Measurements from ENCODE around the gene RAB40C.
A peak's percentile ranks its signal among the peaks of the same experiment; 100 is the strongest.

The RAB40C gene

DNA sequence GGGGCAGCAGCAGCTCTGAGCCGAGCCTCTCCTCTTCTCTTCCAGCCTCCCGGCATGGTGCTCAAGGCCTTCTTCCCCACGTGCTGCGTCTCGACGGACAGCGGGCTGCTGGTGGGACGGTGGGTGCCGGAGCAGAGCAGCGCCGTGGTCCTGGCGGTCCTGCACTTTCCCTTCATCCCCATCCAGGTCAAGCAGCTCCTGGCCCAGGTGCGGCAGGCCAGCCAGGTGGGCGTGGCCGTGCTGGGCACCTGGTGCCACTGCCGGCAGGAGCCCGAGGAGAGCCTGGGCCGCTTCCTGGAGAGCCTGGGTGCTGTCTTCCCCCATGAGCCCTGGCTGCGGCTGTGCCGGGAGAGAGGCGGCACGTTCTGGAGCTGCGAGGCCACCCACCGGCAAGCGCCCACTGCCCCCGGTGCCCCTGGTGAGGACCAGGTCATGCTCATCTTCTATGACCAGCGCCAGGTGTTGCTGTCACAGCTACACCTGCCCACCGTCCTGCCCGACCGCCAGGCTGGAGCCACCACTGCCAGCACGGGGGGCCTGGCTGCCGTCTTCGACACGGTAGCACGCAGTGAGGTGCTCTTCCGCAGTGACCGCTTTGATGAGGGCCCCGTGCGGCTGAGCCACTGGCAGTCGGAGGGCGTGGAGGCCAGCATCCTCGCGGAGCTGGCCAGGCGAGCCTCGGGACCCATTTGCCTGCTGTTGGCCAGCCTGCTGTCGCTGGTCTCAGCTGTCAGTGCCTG, 15.7 kb upstream of the RAB40C start:
- DNase-seq (ENCODE audit: low spot score), result no peak

DNA sequence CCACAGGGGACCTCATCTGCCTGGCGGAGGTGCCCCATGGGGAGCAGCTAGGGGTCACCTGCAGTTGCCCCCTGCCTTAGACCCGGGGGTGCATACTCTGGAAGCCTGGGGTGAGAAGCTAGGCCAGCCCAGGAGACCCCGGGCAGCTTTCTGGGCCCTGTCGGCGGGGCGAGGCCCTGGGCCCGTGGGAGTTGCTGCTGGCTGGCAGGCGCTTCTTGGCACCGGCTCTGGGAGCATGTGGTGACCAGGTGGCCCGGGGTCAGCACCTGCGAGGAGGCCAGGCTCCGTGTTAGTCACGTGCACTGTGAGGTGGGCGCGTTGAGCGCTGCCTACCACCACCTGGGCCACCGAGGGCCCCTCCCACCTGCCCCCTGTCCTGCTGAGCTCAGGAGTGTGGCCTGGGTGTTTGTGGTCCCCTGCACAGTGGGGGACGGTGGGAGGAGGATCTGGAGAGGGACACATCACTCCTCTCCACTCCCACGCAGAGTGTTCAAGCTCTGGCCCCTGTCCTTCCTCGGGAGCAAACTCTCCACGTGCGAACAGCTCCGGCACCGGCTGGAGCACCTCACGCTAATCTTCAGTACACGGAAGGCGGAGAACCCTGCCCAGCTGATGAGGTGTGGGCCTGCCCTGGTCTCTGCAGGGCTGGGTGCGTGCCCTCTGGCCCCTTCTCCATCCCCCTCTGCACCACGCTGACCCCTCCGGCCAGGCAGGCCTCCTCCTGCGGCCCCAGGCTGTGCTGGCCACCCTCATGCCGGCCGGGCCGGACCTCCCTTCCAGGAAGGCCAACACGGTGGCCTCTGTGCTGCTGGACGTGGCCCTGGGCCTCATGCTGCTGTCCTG, 14.3 kb upstream of the RAB40C start:
- DNase-seq (ENCODE audit: low spot score), result no peak

DNA sequence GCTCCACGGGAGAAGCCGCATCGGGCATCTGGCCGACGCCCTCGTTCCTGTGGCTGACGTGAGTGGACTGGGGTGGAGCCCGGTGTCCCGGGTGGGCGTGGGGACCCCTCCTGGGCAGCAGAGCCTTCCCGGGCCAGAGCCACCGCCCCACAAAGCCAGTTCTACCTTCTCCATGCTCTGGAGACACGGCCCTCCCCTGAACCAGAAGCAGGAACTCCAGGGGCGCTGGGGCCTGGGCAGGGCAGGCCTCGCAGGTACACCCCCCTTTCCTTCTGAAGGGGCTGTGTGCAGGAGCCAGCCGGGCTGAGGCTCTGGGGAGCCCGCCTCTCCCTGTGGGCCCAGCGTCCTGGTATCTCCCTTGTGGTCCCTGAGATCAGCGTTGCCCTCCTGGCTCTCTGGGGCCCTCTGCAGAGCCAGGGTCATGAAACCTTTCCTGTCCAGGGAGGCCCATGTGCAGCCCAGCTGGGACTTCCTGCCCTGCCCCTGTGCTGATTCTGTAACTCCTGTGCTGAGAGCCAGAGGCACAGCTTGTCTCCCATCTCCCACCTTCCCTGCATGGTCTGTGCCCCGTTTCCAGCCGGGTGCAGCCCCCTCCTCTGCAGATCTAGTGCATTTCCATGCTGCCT, 13.6 kb upstream of the RAB40C start:
- no peak for DNase-seq (ENCODE audit: low spot score)

DNA sequence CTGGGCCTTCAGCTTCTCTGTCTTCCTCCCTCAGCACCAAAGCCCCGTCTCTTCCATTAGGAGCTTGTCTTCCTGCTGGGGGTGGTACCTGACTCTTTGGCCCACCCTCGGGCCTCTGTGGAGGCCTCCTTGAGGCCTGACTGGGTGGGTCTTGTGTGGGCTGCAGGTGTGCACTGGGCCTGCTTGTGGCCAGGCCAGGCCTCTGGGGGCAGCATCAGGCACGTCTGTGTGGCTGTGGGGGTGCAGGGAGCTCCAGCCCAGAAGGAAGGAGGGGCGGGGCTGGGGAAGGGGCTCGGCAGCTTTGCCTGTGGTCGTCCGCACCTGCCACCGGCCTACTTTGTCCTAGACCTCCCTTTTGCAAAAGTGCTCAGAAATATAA, 13.1 kb upstream of the RAB40C start:
- no peak for DNase-seq (ENCODE audit: low spot score)

DNA sequence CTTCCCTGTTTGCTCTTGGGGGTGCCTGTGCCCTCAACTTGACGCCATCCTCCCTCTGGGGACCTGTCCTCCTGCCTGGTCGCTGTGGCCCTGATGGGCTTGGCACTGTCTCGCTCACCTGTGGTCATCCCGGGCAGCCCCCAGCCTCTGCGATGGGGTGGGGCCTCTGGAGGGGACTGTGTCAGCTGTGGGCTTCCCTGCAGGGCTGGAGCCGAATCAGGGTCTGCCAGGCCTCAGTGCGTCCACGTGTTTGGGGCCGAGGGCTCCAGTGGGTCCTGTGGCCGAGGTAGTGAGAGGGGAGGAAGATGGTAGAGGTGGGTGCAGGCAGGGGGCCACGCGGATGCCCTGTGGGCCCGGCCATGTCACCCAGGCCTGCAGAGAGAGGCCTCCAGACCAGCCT, 12.1 kb upstream of the RAB40C start:
- no peak for DNase-seq (ENCODE audit: low spot score)

DNA sequence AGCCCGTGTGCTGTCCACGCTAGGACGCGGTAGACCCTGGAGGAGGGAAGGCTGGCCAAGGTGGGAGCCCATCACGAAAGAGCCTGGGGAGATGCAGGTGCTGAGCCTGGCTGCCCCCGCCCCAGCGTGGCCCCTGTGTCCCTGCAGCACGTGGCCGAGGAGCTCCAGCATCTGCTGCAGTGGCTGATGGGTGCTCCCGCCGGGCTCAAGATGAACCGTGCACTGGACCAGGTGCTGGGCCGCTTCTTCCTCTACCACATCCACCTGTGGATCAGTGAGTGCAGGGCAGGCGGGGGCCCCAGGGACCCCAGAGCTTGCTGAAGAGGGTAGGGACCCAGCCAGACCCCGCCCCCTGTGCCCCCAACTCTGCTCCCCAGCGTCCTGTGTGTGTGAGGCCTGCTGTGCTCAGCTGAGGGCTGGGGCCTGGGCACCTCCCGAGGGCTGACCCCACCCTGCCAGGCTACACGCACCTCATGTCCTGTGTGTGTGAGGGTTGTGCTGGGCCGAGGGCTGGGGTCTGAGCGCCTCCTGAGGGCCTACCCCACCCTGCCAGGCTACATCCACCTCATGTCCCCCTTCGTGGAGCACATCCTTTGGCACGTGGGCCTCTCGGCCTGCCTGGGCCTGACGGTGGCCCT, 11.5 kb upstream of the RAB40C start:
- DNase-seq (ENCODE audit: low spot score), result no peak

DNA sequence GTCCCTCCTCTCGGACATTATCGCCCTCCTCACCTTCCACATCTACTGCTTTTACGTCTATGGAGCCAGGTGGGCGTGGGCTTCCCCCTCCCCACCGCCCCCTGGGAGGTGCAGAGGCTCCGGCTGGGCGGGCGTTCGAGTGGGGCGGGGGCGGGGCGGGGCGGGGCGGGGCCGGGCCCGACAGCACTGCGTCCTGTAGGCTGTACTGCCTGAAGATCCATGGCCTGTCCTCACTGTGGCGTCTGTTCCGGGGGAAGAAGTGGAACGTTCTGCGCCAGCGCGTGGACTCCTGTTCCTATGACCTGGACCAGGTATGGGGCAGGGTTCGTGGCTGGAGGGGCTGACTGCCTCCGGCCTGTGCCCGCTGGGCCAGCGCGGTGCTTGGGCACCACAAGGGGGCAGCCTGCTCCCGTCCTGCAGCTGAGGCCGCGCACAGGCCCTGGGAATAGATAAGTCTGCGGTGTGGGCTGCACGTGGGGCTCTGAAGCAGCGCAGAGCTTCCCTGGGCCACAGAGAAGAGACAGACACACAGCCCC, 10.9 kb upstream of the RAB40C start:
- DNase-seq (ENCODE audit: low spot score), result peak; percentile 38

DNA sequence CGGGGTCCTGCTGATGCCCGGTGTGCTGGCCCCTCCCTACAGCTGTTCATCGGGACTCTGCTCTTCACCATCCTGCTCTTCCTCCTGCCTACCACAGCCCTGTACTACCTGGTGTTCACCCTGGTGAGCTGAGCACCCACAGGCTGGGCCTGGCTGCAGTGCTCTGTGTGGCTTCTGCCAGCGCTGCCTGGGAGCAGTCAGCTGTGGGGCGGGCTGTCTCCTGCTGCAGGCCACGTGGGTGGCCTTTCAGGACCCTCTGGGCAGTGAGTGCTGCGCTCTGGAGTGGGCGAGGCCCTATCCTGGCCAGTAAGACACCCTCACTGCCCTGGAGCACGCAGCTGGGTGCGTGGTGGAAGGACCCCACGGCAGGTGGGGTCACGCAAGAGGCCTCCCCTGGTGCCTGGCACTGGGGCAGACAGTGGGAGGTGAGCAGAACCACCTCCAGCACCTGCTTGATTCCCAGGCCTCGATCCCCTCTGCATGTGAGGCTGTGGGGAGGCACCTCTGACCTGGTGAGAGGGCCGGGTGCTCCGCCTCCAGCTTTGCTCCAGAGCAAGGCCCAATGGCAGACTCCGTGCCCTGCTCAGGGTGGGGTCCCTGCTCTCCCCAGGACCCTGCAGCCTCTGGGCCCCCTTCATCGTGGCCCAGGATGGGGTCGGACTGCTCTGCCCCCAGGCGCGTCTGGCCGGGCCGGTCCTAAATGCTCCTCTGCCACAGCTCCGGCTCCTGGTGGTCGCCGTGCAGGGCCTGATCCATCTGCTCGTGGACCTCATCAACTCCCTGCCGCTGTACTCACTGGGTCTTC, 9.5 kb upstream of the RAB40C start:
- DNase-seq (ENCODE audit: low spot score), result no peak

DNA sequence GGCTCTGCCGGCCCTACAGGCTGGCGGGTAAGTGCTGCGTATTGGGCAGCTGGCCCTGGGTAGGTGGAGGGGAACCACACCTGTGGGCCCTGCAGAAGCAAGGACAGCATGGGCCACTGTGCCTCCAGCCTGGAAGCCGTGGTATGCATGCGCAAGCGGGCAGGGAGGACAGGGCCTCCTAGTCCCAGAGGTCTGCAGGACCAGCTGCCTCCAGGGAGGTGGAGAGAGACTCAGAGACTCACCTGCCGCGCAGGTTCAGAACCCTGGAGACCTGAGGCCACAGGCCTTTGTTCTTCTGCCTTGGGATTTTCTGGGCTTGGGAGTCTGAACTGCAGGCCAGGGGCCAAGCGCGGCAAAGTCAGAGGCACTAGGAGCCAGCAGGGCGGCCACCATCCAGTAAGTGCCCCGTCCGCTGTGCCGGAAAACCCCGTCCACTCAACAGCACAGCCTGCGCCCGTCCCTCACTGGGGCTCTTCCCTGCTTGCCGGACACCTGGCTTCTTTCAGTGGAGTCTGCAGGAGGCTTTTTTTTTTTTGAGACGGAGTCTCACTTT, 8.8 kb upstream of the RAB40C start:
- no peak for DNase-seq (ENCODE audit: low spot score)

DNA sequence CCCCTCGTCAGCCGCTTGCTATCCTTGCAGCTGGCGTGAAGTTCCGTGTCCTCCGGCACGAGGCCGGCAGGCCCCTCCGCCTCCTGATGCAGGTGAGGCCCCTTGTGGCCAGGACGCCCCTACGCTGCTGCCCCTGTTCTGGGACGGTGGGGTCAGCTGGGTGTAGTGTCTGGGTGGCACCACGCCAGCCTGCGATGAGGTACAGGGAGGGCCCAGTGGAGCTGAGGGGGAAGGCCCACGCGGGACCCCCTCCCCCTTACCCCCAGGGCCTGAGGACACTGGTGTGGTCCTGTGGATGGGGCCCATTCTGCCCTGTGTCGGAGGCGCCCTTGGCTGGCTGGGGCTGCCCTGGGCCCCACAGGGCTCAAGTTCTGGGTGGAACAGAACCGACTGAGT, 7.7 kb upstream of the RAB40C start:
- DNase-seq (ENCODE audit: low spot score), result no peak

DNA sequence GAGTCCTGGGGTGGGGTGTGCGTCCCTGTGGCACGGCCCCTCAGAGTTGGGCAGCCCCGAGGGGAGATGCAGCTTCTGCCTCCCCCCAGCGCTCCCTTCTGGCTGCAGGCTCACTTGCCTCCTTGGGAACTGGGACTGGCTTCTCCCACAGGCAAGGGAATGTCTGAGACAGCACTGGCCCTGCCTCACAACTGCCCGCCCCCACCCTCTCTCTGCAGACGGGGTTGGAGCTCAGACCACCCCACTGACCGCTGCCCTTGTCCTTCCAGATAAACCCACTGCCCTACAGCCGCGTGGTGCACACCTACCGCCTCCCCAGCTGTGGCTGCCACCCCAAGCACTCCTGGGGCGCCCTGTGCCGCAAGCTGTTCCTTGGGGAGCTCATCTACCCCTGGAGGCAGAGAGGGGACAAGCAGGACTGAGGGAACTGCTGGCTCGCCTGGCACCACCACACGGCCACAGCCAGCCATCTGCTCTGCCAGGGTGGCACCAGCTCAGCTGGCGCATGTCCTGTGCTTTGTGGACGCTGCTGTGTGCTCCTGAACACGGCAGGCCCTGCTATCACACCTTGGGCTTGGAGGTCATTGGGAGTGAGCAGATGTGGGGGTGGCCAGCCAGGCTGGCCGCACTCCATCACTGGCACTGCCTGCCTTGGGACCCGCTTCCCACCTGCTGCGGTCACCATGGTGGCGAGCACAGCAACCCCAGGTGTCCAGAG, 7.1 kb upstream of the RAB40C start:
- DNase-seq (ENCODE audit: low spot score), result no peak

DNA sequence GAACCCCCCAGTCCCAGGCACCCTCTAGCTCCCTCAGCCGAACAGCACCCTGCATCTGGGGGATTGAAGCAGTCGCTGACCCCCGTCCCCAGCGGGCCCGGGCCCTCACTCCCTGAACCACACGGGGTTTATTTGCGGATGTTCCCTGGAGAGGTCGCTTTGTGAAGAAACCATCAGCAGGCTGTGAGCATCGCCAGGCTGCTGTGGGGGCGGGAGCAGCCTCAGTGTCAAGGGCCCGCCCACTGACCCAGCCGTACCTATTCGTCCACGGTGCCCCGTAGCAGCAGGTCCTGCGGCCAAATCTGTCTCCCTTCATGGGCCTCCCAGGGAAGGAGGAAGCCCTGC, 6.4 kb upstream of the RAB40C start:
- DNase-seq (ENCODE audit: low spot score), result no peak

DNA sequence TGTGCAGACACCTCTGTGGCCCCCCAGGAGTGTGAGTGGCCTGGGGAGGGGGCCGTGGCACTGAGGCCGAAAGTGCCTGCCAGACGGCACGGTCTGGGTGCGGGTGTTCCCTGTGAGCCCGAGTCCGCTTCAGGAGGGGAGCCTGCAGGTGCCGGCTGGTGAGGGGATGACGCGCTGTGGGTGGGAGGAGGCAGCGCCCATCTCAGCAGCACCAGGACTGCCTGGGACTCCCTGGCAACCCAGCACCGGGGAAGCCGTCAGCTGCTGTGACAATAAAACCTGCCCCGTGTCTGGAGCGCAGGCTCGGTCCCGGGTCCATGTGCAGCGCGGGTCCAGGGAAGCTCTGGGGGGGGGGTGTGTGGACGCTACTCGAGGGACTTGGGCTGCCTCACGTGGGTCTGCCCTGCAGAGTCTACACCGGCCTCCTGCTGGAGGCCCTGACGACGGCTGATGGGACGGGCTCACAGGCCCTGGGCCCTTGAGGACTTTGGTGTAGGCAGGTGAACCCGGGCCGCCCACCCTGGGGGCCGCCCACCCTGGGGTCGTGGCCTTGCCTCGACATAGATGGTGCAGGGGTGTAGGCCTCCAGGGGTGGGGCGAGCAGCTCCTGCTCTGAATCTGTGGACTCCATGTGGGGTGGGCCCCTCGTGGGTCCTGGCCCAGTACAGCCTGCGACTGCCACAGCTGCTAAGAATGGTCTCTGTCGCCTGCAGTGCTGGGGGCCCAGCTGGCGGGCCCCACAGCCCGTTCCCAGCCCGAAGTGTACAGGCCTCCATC, 5.9 kb upstream of the RAB40C start:
- no peak for DNase-seq (ENCODE audit: low spot score)

DNA sequence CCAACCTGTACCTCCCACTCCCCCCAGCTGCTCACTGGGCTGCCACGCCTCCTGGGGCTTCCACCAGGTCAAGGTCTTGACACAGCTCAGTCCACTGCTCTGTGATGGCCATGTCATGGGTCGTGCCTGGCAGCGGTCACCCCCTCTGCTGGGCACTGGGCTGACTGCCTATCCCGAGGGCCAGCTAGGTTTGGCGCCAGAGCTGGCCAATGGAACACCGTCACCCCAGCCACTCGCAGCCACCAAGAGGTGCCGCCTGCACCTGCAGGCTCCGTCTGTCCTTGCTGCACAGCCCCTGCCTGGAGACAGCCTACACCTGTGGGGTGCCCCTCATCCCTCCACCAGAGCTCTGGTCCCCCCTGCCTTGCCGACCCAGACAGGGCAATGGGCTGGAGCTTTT, 4.5 kb upstream of the RAB40C start:
- DNase-seq (ENCODE audit: low spot score), result no peak

DNA sequence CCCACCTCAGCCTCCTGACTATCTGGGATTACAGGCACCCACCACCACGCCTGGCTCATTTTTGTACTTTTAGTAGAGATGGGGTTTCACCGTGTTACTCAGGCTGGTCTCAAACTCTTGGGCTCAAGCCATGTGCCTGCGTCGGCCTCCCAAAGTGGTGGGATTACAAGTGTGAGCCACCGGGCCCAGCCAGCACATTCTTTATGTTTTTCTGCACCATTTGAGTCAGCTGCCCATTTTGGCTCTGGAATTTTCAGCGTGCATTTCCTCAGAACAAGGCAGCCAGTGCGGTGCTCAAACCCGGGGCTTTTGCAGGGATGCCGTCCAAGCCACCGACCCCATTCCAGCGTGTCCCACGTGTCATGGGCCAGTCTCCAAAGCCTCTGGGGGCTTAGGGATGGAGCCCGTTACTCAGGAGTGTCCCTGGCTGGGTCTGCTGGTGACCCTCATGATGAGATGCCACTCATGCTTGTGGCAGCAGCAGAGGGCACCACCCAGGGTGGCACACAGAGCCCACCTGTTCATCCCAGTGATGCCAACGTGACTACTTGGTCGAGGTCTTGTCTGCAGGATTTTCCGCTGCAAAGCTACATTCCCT, 3.7 kb upstream of the RAB40C start:
- no peak for DNase-seq (ENCODE audit: low spot score)

DNA sequence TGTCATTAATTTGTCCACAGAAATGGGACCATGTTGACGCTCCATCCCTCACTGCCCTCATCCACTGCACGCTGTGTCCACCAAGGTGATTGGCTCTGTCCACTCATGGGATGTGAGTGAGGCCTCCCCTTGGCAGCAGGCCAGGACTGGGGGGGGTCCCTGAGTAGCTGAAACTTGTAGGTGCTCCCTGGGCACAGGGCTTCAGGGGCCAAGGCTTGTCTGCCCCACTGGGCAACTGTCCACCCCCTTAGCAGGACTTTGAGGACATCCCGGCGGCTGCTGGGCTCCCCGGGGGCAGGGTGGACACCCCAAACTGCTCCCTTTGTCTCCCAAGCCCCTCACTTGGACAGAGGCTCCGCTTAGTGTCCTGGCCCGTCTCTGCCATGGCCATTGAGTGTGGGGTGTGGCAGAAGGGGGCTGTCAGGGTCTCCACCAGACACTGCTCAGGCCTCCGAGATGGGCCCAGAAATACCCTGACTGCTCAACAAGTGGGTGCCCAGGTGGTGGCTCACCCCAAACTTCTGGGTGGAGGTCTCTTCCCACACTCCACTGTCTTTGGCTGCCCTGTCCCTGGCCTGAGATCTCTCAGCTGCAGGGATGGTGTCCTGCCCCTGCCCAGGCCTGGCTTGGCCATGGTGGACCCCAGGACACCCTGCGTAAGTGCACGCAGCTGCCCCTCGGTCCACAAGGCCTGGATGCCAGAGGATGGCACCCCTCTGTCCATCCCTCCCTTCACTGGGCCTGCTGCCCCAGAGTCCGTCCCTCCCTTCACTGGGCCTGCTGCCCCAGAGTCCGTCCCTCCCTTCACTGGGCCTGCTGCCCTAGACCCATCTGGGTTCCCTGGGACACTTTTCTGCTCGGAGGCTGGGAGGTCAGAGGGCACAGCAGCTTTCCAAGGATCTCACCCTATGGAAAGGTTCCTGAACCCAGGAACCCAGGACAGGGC, 2.9 kb upstream of the RAB40C start:
- peak; percentile 34 for DNase-seq (ENCODE audit: low spot score)

DNA sequence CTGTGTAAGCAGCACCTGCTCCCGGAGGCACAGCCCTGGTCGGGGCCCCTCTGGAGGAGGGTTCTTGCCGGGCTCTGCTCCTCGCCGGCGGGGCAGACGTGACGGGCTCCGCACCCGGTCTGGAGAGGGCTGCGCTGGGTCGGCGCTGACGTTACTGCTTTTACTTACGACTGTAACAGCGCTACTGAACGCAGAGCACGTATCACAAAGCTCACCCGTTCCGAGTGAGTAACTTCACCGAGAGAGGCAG, 1.3 kb upstream of the RAB40C start:
- DNase-seq (ENCODE audit: low spot score), result no peak

DNA sequence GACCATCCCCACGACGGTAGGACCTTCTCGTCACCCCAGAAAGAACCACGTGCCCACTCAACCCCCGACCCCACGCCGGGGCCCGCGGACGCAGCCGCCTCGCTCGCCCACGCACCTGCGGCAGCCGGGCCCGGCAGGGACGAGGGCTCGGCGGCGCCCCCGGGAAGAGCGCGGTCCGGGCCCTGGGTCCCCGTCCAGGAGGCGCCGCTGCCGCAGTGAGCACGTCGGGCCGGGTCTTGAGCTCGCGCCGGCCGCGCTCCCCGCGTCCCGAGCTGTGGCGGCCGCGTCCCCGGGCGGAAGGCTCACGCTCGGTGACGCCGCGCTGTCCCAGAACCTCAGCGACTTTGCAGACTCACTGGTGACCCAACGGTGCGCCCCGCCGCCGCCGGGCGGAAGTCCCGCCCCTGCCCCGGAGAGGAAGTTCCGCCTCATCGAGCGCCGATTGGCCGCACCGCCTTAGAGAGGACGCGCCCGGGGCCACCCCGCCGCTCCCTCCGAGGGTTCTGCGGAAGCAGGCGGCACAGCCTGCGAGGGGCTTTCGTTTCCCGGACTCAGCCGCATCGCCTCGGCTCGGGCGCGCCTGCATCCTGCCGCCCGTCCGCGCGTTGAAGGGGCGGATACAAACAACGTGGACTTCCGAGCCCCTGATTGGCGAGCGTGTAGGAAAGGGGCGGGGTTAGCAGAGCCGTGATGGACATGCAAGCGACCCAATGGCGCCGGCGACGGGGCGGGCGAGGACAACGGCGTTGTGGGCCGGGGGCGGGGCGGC, 793 bp upstream of the RAB40C start:
- peak; percentile 95 for DNase-seq (ENCODE audit: low spot score)
